NCI-H146 (cell line): ENCODE measurements around the gene TRMT2A.

Experiments used
- DNase-seq: peaks from one replicate; lab custom pipeline; 2025; lab: John Stamatoyannopoulos, UW

The TRMT2A gene

GRCh38 chr22:20063271-20064139 is 53.5 kb downstream of the TRMT2A start:
- no peak for DNase-seq

GRCh38 chr22:20062766-20063083 is 54.3 kb downstream of the TRMT2A start:
- no peak for DNase-seq

- no peak for DNase-seq
Measured at GRCh38 chr22:20062043-20062765, 54.8 kb downstream of the TRMT2A start.
